Ovary (tissue), 9 donors: Measurements from ENCODE around the gene AKR1C4. TPM values are rescaled to one million over a fixed set of nuclear protein-coding genes. Genes with fewer than 3 reads are reported as not detected.
"Not testable (repeated sequence)": the region's sequence is repeated elsewhere in the genome, so short reads cannot be mapped to it uniquely, and the experiment has no call there.

Source experiments
- DNase-seq, 5 donors: peaks; one replicate each; pipeline ENCODE4 v3.0.0-alpha.2; 2019 to 2020
- H3K27ac ChIP-seq, 2 donors: fragments of 200-600 bp; one replicate each; pipeline versions ENCODE4 v1.5.1 to v1.8.0; 2019 to 2022
- H3K27me3 ChIP-seq: fragments of 200-600 bp; one replicate; pipeline ENCODE4 v1.8.0; 2022
- H3K36me3 ChIP-seq: fragments of 200-600 bp; sonication (generic); one replicate; pipeline ENCODE4 v1.5.1; 2019
- H3K4me1 ChIP-seq: one replicate; pipeline ENCODE4 v1.8.1; 2013; ENCODE audit warnings: mild to moderate bottlenecking, moderate library complexity; ENCODE audit not compliant: insufficient read depth
- H3K4me3 ChIP-seq: fragments of 200-600 bp; sonication (generic); one replicate; pipeline ENCODE4 v1.5.1; 2017
- H3K9me3 ChIP-seq, 2 donors: fragments of 200-600 bp in 1 of 2; sonication (generic) in 1 of 2; one replicate each; pipeline versions ENCODE4 v1.5.1 to v1.8.1; 2013 to 2019; ENCODE audit warnings: mild to moderate bottlenecking in 1 of 2, moderate library complexity in 1 of 2
- EP300 ChIP-seq: sonication (generic); formaldehyde crosslinking; IDR thresholded peaks from one replicate; pipeline ENCODE4 v1.6.1; 2017; ENCODE audit warnings: antibody characterized with exemption
- POLR2A ChIP-seq: fragments of 450-650 bp; IDR thresholded peaks from one replicate; pipeline ENCODE4 v1.6.1; 2017; ENCODE audit warnings: antibody characterized with exemption, mild to moderate bottlenecking, moderate library complexity
- WGBS, 3 donors: extraction: QIAGEN DNeasy Blood & Tissue Kit in 1 of 3; methylation state at CpG; one replicate each; pipeline versions ENCODE4 v1.1.5 to v1.1.7; 2013 to 2017; 5-methylcytosine and 5-hydroxymethylcytosine counted together
- intact Hi-C, 4 donors: fragments of 100-400 bp; cut with DNase I; formaldehyde crosslinking; loops; one replicate each; pipeline versions ENCODE4 v1.11.0 to v1.15.1; 2022 to 2023
- polyA plus RNA-seq, 2 donors: library from polyadenylated mRNA; stranded (reverse); fragments of 200-250 nt in 1 of 2; fragments of 350-450 nt in 1 of 2; fragmentation: Illumina TruSeq in 1 of 2; extraction: RNeasy Lipid Tissue Mini Kit (QIAGEN cat#74804) in 1 of 2; gene quantifications; one replicate each; pipeline ENCODE4 v1.2.3, GENCODE V29; 2013 to 2014
- total RNA-seq, 7 donors: library from RNA; depleted of rRNA in 2 of 7; stranded (reverse); fragments of >200 nt in 2 of 7; fragmentation: NEBNext Ultra II Directional in 3 of 7; extraction: Animal tissue kit (Norgen Biotek cat#: 25700) in 3 of 7; gene quantifications; one replicate each; pipeline versions ENCODE4 v1.1.0 to v1.2.4, GENCODE V29; 2016 to 2023
- TF ChIP-seq, protein P1 (sequence below), 3 donors: fragments of 450-650 bp in 2 of 3; fragments of 200-600 bp in 1 of 3; IDR thresholded peaks; one replicate each; pipeline versions ENCODE4 v1.5.1 to v1.8.0; 2016 to 2022; ENCODE audit warnings: antibody characterized with exemption in 3 of 3, mild to moderate bottlenecking in 1 of 3
- donor health status: DM: no; HTN: no; CAD: no; lungs with moderate emphysema.
- donor health status: DM: no; HTN: no; CAD: no.
- donor health status: Bipolar disorder and iron deficiency.
- donor health status: DM: yes; HTN: yes; CAD: no.
- donor health status: DM: no; HTN: no; CAD: no.
- donor health status: DM: yes; HTN: yes; CAD: no.

Gene AKR1C4
- total and polyA plus RNA-seq, 9 donors: not detected

DNA sequence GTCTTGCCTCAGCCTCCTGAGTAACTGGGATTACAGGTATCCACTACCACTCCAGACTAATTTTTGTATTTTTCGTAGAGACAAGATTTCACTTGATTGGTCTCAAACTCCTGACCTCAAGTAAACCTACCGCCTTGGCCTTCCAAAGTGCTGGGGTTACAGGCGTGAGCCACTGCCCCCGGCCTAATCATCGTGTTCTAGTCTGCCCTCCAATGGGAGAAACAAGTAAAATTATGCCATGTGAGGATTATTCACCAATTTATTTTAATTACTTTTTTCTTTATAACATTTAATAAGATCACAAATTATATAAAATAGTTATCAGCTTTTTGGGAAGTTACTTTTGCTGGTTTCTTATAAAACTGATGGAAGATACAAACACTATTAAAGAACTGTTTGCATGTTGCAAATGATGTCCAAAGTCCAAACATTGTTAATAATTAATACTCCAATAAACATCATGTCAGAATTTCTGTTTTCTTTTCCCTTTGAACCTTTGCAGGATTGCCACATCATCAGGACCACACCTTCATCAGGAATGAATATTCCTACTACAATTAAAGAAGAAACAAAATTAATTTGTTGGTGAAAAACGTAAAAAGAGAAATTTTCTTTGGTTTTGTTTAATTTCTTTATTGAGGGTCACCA, 786 bp upstream of the AKR1C4 start:
- Histone ChIP-seq H3K9me3 (no peaks in the 10 kb centered on the region), H3K36me3 (no peaks in the 10 kb centered on the region), H3K27me3 (no peaks in the 10 kb centered on the region), H3K4me1 (no peaks in the 10 kb centered on the region), H3K27ac (no peak overlapping the region), H3K4me3 (no peak overlapping the region)
- DNase-seq: no peak
- TF ChIP-seq EP300 (no peak), POLR2A (no peak)
- TF ChIP-seq, protein P1, sequence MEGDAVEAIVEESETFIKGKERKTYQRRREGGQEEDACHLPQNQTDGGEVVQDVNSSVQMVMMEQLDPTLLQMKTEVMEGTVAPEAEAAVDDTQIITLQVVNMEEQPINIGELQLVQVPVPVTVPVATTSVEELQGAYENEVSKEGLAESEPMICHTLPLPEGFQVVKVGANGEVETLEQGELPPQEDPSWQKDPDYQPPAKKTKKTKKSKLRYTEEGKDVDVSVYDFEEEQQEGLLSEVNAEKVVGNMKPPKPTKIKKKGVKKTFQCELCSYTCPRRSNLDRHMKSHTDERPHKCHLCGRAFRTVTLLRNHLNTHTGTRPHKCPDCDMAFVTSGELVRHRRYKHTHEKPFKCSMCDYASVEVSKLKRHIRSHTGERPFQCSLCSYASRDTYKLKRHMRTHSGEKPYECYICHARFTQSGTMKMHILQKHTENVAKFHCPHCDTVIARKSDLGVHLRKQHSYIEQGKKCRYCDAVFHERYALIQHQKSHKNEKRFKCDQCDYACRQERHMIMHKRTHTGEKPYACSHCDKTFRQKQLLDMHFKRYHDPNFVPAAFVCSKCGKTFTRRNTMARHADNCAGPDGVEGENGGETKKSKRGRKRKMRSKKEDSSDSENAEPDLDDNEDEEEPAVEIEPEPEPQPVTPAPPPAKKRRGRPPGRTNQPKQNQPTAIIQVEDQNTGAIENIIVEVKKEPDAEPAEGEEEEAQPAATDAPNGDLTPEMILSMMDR (IDR thresholded peaks at IDR 0.05): no peak
- intact Hi-C loops: no loop called here
- 69 to 82% (median 73%) methylated on average over 6 of the region's 6 CpGs for WGBS, 3 donors

DNA sequence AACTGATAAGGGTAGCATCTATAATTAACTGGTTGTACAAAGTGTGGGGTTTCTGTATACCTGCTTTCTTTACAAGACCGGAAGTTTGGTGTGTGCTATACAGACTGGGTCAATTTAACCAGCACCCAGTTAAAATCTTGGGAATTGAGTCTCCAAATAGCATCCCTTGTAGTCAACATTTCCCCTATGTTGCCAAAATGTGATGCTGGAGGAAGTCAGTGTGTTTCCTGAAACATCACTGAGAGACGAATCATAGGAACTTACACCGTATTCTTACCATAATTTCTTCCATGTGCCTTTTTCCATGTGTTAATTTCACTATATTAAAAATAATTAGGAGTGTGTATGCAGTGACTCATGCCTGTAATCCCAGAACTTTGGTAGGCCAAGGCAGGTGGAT, 1.7 kb downstream of the AKR1C4 start:
- no peak overlapping the region for H3K4me3 ChIP-seq
- intact Hi-C loops: no loop called here
- no peaks in the 10 kb centered on the region for H3K36me3 ChIP-seq
- no peak overlapping the region for H3K27ac ChIP-seq
- no peaks in the 10 kb centered on the region for H3K4me1 ChIP-seq
- no peak for TF ChIP-seq EP300
- TF ChIP-seq POLR2A: no peak
- TF ChIP-seq, protein P1 (IDR thresholded peaks at IDR 0.05): no peak
- 82 to 91% (median 88%) methylated on average over 3 of the region's 3 CpGs for WGBS, 3 donors
- no peaks in the 10 kb centered on the region for H3K27me3 ChIP-seq
- no peaks in the 10 kb centered on the region for H3K9me3 ChIP-seq
- no peak for DNase-seq

DNA sequence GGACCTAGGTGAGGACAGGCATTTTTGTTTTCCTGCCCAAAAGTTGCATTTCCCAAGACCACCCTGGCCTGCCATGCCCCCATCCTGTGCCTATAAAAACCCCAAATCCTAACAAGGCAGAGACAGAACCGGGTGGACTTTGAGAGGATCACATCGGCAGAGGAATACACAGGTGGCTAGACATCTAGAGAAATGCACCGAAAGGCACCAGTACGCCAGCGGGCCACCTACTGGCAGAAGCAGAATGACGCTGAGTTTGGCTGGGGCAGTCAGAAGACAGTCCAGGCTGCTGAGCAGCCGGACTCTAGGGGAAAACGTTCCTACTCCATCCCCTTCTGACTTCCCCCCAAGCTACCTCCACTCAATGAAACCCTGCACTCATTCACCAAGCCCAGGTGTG, 2.8 kb downstream of the AKR1C4 start:
- Histone ChIP-seq H3K9me3 (no peaks in the 10 kb centered on the region), H3K27me3 (no peaks in the 10 kb centered on the region), H3K4me1 (no peaks in the 10 kb centered on the region), H3K27ac (no peak overlapping the region), H3K4me3 (no peak overlapping the region), H3K36me3 (no peaks in the 10 kb centered on the region)
- 77 to 83% (median 83%) methylated on average over 8 of the region's 8 CpGs for WGBS, 3 donors
- no peak for DNase-seq
- no peak for TF ChIP-seq POLR2A
- TF ChIP-seq, protein P1 (IDR thresholded peaks at IDR 0.05): no peak
- TF ChIP-seq EP300: no peak
- intact Hi-C loops: no loop called here

DNA sequence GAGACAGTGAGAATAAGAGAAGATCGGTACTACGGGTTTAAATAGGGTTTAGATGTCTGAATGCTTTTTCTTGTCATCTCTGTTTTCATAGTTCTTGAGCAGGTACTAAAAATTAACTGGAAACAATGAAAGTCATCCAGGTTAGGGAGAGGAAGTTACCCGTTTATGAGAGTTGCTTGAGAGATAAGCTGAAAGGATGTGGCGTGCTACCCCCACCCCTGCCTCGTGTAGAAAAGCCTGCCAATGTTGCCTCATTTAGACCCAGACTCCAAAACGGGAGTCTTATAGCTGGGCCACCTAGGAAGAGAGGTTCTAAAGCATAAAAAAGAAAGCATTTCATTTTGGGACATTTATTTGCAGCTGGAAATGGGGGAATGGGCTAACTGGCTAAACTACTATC, 10.2 kb downstream of the AKR1C4 start:
- Histone ChIP-seq H3K4me1 (no peaks in the 10 kb centered on the region), H3K4me3 (no peak overlapping the region), H3K36me3 (no peaks in the 10 kb centered on the region), H3K9me3 (no peaks in the 10 kb centered on the region), H3K27me3 (no peaks in the 10 kb centered on the region), H3K27ac (no peak overlapping the region)
- TF ChIP-seq POLR2A (no peak), EP300 (no peak)
- TF ChIP-seq, protein P1 (IDR thresholded peaks at IDR 0.05): no peak
- 50 to 67% (median 56%) methylated on average over 6 of the region's 6 CpGs for WGBS, 3 donors
- intact Hi-C loops: no loop called here
- no peak for DNase-seq

DNA sequence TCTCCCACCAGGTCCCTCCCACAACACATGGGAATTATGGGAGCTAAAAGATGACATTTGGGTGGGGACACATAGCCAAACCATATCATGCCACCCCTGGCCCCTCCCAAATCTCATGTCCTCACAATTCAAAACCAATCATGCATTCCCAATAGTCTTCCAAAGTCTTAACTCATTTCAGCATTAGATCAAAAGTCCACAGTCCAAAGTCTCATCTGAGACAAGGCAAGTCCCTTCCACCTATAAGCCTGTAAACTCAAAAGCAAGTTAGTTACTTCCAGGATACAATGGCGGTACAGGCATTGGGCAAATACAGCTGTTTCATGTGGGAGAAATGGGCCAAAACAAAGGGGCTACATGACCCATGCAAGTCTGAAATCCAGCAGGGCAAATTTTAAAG, 13.1 kb downstream of the AKR1C4 start:
- DNase-seq, H3K9me3 ChIP-seq, H3K4me1 ChIP-seq, intact Hi-C loops, H3K36me3 ChIP-seq, H3K4me3 ChIP-seq, H3K27ac ChIP-seq, H3K27me3 ChIP-seq: not testable (repeated sequence)
- WGBS, 3 donors: 89 to 95% (median 95%) methylated on average over 1 of the region's 1 CpG

DNA sequence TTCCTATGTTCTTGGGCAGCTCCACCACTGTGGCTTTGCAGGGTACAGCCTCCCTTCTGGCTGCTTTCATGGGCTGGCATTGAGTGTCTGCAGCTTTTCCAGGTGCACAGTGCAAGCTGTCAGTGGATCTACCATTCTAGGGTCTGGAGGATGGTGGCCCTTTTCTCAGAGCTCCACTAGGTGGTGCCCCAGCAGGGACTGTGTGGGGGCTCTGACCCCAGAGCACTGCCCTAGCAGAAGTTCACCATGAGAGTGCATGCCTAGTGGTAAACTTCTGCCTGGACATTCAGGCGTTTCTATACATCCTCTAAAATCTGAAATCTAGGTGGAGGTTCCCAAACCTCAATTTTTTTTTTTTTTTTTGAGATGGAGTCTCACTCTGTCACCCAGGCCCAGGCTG, 13.6 kb downstream of the AKR1C4 start:
- WGBS, 3 donors: 78 to 83% (median 82%) methylated on average over 1 of the region's 1 CpG
- intact Hi-C loops: not testable (repeated sequence)

More for the DNA sequence above, 13.6 kb downstream of the AKR1C4 start:
- not testable (repeated sequence) for H3K27me3 ChIP-seq, H3K9me3 ChIP-seq, H3K27ac ChIP-seq, H3K4me1 ChIP-seq, H3K36me3 ChIP-seq, H3K4me3 ChIP-seq, DNase-seq
